Measurements from ENCODE around the gene PICK1.

GRCh38 chr22:38014083-38014482, 43.1 kb upstream of the PICK1 start:
- TF ChIP-seq, protein P1, sequence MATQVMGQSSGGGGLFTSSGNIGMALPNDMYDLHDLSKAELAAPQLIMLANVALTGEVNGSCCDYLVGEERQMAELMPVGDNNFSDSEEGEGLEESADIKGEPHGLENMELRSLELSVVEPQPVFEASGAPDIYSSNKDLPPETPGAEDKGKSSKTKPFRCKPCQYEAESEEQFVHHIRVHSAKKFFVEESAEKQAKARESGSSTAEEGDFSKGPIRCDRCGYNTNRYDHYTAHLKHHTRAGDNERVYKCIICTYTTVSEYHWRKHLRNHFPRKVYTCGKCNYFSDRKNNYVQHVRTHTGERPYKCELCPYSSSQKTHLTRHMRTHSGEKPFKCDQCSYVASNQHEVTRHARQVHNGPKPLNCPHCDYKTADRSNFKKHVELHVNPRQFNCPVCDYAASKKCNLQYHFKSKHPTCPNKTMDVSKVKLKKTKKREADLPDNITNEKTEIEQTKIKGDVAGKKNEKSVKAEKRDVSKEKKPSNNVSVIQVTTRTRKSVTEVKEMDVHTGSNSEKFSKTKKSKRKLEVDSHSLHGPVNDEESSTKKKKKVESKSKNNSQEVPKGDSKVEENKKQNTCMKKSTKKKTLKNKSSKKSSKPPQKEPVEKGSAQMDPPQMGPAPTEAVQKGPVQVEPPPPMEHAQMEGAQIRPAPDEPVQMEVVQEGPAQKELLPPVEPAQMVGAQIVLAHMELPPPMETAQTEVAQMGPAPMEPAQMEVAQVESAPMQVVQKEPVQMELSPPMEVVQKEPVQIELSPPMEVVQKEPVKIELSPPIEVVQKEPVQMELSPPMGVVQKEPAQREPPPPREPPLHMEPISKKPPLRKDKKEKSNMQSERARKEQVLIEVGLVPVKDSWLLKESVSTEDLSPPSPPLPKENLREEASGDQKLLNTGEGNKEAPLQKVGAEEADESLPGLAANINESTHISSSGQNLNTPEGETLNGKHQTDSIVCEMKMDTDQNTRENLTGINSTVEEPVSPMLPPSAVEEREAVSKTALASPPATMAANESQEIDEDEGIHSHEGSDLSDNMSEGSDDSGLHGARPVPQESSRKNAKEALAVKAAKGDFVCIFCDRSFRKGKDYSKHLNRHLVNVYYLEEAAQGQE (IDR thresholded peaks at IDR 0.05; ENCODE audit: insufficient read depth in 1 of 2, low read depth in 2 of 2, low read length in 2 of 2) = no peak
- no peak for TF ChIP-seq POLR2AphosphoS5 (IDR thresholded peaks at IDR 0.05; ENCODE audit: low read depth, low read length)
- TF ChIP-seq TAF1 (IDR thresholded peaks at IDR 0.05; ENCODE audit: borderline replicate concordance, insufficient read depth, low read length) = no peak
